ENCODE measurements around the gene PRXL2C. TPM values are rescaled to one million over a fixed set of nuclear protein-coding genes. Genes with fewer than 3 reads are reported as not detected.
"Not testable (repeated sequence)": the region's sequence is repeated elsewhere in the genome, so short reads cannot be mapped to it uniquely, and the experiment has no call there.

The PRXL2C gene, protein sequence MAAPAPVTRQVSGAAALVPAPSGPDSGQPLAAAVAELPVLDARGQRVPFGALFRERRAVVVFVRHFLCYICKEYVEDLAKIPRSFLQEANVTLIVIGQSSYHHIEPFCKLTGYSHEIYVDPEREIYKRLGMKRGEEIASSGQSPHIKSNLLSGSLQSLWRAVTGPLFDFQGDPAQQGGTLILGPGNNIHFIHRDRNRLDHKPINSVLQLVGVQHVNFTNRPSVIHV
- total RNA-seq (16.1 and 16.6 TPM in 2 replicates), polyA plus RNA-seq (10.9 and 15.8 TPM in 2 replicates), polyA minus RNA-seq (13.3 and 16.0 TPM in 2 replicates)
- total RNA-seq (2013): 16.0 TPM

DNA sequence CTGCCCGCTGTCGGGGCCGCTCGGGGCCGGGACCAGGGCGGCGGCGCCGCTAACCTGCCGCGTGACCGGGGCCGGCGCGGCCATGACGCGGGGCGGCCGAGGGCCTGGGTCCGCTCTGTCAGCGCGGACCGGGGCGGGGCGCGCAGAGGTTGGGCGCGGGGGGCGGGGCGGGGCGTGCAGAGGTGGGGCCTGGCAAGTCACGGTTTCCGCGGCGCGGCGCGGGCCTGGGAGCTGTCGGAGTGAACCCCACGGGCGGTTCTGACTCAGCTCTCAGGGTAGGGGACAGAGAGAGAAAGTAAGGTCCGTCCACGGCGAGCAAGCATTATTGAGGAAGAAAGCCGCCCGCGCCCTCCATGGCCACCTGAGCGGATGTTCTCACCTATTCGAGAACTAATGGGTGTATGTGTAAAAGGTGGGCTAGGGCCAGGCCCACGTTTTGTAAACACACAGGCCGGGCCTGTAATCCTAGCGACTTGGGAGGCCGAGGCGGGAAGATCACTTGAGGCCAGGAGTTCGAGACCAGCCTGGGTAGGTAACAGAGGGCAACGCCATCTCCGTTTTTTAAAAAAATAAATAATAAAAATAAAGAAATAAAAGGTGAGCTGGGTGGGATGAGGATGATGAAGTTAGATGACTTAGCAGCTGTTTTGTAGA lies at the start of gene PRXL2C:
PRXL2C (minus strand) TSS at position 120 of the 654 bp plus-strand sequence; CDS start at position 84, 36 bp downstream.
- Histone ChIP-seq H3K36me3 (replicated peaks in 1 of 2; ENCODE audit: control extremely low read depth in 1 of 2, control insufficient read depth in 1 of 2, extremely low read depth in 1 of 2, insufficient read depth in 2 of 2, low read length in 1 of 2) (no peaks in the 10 kb centered on the region), H3K27ac (ENCODE audit: low read length in 2 of 2) (peak within 1 kb of the TSS; percentile 69 to 85), H2AFZ (ENCODE audit: insufficient read depth, low read depth, low read length, poor library complexity, severe bottlenecking) (peak within 1 kb of the TSS; percentile 83), H3K79me2 (ENCODE audit: control insufficient read depth, insufficient read depth, low read length) (no peaks in the 10 kb centered on the region), H3K4me2 (replicated peaks; ENCODE audit: low read depth, low read length, poor library complexity, severe bottlenecking) (peak within 1 kb of the TSS; percentile 90), H3K4me3 (ENCODE audit: control extremely low read depth in 1 of 5, extremely low read depth in 1 of 5, insufficient read depth in 1 of 5, low read depth in 2 of 5, low read length in 4 of 5) (peak within 1 kb of the TSS in 4 of 5 experiments; percentile 50 to 84 (median 64)), H3K27me3 (replicated peaks in 1 of 4; ENCODE audit: control extremely low read depth in 1 of 4, control insufficient read depth in 3 of 4, insufficient read depth in 4 of 4, low read length in 3 of 4) (no peaks in the 10 kb centered on the region), H3K9me3 (ENCODE audit: control extremely low read depth in 1 of 3, control insufficient read depth in 2 of 3, insufficient read depth in 1 of 3, low read length in 2 of 3) (no peaks in the 10 kb centered on the region), H4K20me1 (ENCODE audit: control insufficient read depth, insufficient read depth, low read length, poor library complexity, severe bottlenecking) (no peaks in the 10 kb centered on the region), H3K9ac (ENCODE audit: low read length) (peak within 1 kb of the TSS; percentile 82), H3K4me1 (ENCODE audit: control insufficient read depth in 2 of 2, insufficient read depth in 2 of 2, low read length in 2 of 2) (peaks cover 8 to 16% of the 10 kb centered on the region in 2 donors)
- Mint-ChIP-seq H3K9me3 (ENCODE audit: insufficient read depth) (no peaks in the 10 kb centered on the region), H3K27me3 (no peaks in the 10 kb centered on the region), H3K27ac (peak within 1 kb of the TSS; percentile 98), H3K4me1 (peaks cover 19% of the 10 kb centered on the region), H3K4me3 (peak within 1 kb of the TSS; percentile 96)
- peak; percentile 85 for DNase-seq
- TF ChIP-seq, protein P1, sequence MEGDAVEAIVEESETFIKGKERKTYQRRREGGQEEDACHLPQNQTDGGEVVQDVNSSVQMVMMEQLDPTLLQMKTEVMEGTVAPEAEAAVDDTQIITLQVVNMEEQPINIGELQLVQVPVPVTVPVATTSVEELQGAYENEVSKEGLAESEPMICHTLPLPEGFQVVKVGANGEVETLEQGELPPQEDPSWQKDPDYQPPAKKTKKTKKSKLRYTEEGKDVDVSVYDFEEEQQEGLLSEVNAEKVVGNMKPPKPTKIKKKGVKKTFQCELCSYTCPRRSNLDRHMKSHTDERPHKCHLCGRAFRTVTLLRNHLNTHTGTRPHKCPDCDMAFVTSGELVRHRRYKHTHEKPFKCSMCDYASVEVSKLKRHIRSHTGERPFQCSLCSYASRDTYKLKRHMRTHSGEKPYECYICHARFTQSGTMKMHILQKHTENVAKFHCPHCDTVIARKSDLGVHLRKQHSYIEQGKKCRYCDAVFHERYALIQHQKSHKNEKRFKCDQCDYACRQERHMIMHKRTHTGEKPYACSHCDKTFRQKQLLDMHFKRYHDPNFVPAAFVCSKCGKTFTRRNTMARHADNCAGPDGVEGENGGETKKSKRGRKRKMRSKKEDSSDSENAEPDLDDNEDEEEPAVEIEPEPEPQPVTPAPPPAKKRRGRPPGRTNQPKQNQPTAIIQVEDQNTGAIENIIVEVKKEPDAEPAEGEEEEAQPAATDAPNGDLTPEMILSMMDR (IDR thresholded peaks at IDR 0.05): no peak
- TF ChIP-seq EZH2 (IDR thresholded peaks at IDR 0.05; ENCODE audit: borderline replicate concordance, insufficient read depth, low read depth, low read length, poor library complexity, severe bottlenecking): no peak
- intact Hi-C loops (cut with micrococcal nuclease): loop anchor here (1.0 to 10.0 kb wide), 3 partner anchors 31 to 781 kb away; partner anchors contain the start of gene ERCC6L2
- under 1% methylated on average over 49 of the region's 57 CpGs for WGBS (ENCODE audit: insufficient coverage)
- POLR2A ChIA-PET: interaction anchor here (1.5 kb wide), 1 partner anchor 89 kb away, joined by 4 read pairs; no protein-coding TSS in a partner anchor
- ATAC-seq (ENCODE audit: low read depth): peak; percentile 85
- CTCF ChIA-PET: interaction anchor here (1.0 kb wide), 2 partner anchors 88 to 330 kb away, joined by 3 read pairs; no protein-coding TSS in a partner anchor

GRCh38 chr9:96700721-96701375 lies 45.7 kb upstream of the PRXL2C start:
- peaks cover 13% of the 10 kb centered on the region for H3K9me3 Mint-ChIP-seq (ENCODE audit: insufficient read depth)
- 100% methylated on average over 5 of the region's 30 CpGs for WGBS (ENCODE audit: insufficient coverage)
- H3K27me3 ChIP-seq (replicated peaks in 1 of 4; ENCODE audit: control extremely low read depth in 1 of 4, control insufficient read depth in 3 of 4, insufficient read depth in 4 of 4, low read length in 3 of 4): not testable (repeated sequence)

More at GRCh38 chr9:96700721-96701375, 45.7 kb upstream of the PRXL2C start:
- CTCF ChIA-PET; H3K4me1 ChIP-seq (ENCODE audit: control insufficient read depth in 2 of 2, insufficient read depth in 2 of 2, low read length in 2 of 2); DNase-seq; H2AFZ ChIP-seq (ENCODE audit: insufficient read depth, low read depth, low read length, poor library complexity, severe bottlenecking); POLR2A ChIA-PET; H3K79me2 ChIP-seq (ENCODE audit: control insufficient read depth, insufficient read depth, low read length); H3K27ac Mint-ChIP-seq; H3K9ac ChIP-seq (ENCODE audit: low read length); H4K20me1 ChIP-seq (ENCODE audit: control insufficient read depth, insufficient read depth, low read length, poor library complexity, severe bottlenecking); H3K4me1 Mint-ChIP-seq; intact Hi-C loops (cut with micrococcal nuclease); H3K27me3 Mint-ChIP-seq; H3K4me3 Mint-ChIP-seq; H3K27ac ChIP-seq (ENCODE audit: low read length in 2 of 2); H3K36me3 ChIP-seq (replicated peaks in 1 of 2; ENCODE audit: control extremely low read depth in 1 of 2, control insufficient read depth in 1 of 2, extremely low read depth in 1 of 2, insufficient read depth in 2 of 2, low read length in 1 of 2); H3K4me2 ChIP-seq (replicated peaks; ENCODE audit: low read depth, low read length, poor library complexity, severe bottlenecking); ATAC-seq (ENCODE audit: low read depth); H3K4me3 ChIP-seq (ENCODE audit: control extremely low read depth in 1 of 5, extremely low read depth in 1 of 5, insufficient read depth in 1 of 5, low read depth in 2 of 5, low read length in 4 of 5): not testable (repeated sequence)
- peaks cover 0 to 38% (median 0%) of the 10 kb centered on the region in 3 donors for H3K9me3 ChIP-seq (ENCODE audit: control extremely low read depth in 1 of 3, control insufficient read depth in 2 of 3, insufficient read depth in 1 of 3, low read length in 2 of 3)

Measured in B cell (primary cell).